Activated CD4-positive, alpha-beta T cell treated with anti-CD3 and anti-CD28 coated beads, Interleukin-2, amount 50 U/mL, for 16 hours (primary cell): Measurements from ENCODE around the gene PPP3CB.
A peak's percentile ranks its signal among the peaks of the same experiment; 100 is the strongest.
"Not testable (repeated sequence)": the region's sequence is repeated elsewhere in the genome, so short reads cannot be mapped to it uniquely, and the experiment has no call there.

ENCODE experiments used
- DNase-seq: peaks from one replicate; pipeline ENCODE4 v3.0.0-alpha.2; 2020

PPP3CB gene

DNA sequence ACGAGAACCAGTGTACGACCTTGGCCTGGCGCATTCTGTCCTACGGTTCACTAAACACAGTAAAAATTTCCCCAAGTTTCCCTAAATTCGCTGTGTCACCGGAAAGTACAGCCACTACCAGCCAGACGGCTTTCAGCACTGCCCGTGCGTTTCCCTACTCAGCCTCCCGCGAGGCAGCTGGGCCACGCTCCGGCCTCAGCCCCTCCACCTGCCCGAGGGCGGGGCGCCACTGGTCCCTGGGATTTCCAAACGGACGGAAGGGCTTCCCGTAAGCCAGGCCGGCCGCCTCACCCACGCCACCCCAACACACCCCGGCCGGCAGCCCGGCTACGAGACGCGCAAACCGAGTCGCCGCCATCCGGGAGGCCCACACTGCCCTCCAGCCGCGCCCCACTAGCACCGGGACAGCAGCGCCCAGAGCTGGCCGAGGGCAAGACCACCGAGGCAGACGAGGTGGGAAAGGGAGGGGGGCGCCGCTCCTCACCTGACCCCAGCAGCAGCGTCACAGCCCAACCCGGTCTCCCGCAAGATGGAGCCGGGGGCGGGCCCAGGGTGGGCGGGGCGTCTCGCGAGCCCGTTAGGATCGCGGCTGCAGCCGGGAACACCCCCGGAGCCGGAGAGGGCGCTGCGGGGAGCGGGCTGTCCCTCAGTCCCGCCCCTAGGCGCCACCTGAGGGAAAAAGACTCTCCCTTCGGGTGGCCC is 82.1 kb downstream of the PPP3CB start, which contains the start of gene ANXA7:
TSS of gene ANXA7 (minus strand) at position 531 of the 702 bp plus-strand sequence. CDS start 13,202 bp downstream, outside the sequence.
- peak; percentile 95 for DNase-seq

DNA sequence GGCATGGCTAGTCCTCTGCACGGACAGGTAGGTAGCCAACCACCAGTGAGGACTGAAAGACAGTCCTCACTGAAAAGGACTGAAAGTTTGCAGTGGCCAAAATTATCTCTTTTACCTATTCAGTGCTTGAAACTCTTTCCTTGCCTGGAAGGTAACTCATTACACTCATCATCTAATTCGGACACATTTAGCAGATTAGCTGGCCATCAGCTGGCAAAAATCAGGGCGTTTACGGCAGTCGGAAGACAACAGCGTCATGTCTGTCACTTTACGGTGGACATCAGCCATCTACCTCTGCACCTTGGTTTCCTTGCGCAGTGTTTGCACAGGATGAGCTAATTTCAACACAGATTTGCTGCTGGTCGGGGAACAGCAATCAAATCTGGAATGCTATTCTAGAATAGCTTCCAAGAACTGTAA is 82.7 kb downstream of the PPP3CB start:
- DNase-seq, result peak; percentile 60

DNA sequence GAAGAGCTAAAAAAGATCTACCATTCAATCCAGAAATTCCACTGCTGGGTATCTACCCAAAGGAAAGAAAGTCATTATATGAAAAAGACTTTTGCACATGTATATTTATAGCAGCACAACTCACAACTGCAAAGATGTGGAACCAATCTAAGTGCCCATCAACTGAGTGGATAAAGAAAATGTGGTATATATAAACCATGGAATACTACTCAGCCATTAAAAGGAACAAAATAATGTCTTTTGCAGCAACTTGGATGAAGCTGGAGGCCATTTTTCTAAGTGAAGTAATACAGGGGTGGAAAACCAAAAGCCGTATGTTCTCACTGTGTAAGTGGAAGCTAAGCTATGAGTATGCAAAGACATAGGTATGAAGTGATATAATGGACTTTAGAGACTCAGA is 84.9 kb downstream of the PPP3CB start:
- no peak for DNase-seq

DNA sequence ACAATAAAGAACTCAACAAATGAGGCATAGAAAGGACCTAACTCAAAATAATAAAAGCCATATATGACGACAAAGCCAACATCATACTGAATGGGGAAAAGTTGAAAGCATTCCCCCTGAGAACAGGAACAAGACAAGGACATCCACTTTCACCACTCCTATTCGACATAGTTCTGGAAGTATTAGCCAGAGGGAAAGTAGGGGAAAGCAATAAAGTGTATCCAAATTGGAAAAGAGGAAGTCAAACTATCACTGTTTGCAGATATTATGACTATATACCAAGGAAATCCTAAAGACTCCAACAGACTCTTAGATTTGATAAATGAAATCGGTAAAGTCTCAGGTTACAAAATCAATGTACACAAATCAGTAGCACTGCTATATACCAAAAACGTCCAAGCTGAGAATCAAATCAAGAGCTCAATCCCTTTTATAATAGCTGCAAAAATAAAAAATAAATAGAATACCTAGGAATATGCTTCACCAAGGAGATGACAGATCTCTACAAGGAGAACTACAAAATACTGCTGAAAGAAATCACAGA is 86.8 kb downstream of the PPP3CB start:
- no peak for DNase-seq

DNA sequence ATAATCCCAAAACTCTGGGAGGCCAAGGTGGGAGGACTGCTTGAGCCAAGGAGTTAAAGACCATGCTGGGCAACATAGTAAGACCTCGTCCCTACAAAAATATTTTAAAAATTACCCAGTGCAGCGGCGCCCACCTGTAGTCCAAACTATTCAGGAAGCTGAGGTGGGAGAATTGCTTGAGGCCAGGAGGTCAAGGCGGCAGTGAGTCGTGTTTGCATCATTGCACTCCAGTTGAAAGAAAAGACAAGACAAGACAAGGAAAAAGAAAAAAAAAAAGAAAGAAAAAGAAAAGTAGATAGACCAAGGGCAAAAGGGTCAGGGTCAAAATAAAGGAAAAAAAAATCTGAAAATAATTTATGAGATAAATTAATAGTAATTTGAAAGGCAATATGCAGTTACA is 87.8 kb downstream of the PPP3CB start:
- DNase-seq, result no peak

DNA sequence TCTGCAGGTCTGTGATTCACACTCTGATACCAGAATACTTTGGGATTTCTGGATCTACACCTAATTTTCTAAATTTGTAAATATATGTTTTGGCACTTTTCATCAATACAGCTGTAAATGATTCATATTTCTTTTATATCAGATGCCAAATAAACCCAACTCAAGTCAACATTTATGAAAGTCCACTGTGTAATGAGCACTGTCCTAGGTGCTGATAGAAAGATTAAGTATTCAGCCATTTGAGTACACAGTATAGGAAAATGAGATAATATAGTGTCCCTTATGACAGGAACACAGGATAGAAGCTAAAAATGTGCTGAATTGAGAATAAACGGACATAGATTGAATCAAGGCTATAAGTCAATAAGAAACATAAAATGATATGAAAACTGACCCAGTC is 88.3 kb downstream of the PPP3CB start:
- no peak for DNase-seq

DNA sequence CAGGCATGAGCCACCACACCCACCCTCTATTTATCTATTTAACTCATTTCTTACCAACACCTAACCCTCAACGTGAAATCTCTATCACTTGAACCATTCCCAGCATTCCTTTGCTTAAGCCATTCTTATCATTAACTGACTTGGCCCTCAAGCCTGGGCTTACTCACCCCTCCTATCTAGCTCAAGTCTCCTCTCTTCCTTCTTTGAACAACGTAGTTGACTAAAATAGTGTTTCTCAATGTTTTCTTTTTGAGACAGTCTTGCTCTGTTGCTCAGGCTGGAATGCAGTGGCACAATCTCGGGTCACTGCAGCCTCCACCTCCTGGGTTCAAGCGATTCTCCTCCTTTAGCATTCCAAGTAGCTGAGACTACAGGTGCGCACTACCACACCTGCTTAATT is 89.0 kb downstream of the PPP3CB start:
- no peak for DNase-seq

DNA sequence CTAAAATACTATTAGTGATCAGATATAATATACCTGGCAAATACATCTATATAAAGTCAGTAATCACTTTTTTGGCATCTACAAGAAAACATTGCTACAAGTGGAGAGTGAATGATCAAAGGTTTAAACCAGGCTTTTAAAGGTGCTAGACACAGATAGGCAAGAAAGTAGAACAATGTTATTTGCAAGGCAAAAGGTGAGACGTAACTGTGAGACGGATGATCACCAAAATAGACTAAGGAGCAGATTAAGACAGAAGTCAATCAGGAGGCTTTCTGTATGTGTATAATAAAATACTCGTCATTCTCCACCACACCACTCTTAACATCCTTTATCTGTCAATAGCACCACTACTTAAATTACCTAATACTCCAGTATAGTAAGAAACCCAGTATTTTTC is 90.3 kb downstream of the PPP3CB start:
- DNase-seq, result no peak

DNA sequence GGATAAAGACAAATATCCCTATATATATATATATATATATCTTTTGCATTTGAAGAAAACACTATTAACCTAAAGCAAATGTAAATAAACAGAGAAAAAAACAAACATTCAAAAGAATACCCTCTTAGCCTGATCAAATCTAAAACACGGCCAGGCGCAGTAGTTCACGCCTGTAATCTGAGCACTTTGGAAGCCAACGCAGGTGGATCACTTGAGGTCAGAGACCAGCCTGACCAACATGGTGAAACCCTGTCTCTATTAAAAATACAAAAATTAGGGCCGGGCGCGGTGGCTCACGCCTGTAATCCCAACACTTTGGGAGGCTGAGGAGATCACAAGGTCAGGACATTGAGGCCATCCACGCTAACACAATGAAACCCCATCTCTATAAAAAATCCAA is 91.1 kb downstream of the PPP3CB start:
- DNase-seq, result no peak

DNA sequence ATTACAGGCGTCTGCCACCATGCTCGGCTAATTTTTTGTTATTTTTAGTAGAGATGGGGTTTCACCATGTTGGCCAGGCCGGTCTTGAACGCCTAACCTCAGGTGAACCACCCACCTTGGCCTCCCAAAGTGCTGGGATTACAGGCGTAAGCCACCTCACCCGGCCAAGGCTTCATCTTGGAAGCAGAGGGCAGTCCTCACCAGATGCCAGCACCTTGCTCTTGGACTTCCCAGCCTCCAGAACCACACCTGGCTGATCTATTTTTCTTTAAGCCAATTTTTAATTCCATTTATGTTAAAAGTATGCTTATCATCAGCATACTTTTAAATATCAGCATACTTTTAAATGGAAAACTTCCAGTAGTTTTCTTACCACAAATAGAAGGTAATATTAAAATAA is 94.2 kb downstream of the PPP3CB start:
- DNase-seq, result no peak

DNA sequence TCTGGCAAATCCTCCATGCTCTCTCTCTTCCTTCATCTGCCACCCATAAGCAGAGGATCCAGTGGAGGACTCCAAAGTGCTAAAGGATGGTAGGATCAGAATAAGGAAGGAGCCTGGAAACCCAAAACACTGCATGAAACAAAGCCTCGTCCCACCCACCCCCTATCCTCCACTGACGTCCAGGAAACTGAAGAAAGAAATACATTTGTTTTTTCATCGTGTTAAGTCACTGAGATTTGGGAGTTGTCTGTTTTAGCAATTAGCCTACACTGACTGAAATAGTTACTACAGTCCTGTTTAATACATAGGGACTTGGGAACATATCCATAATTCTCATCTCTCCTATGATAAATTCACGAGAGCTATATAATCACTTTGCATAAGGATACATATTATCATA is 96.8 kb downstream of the PPP3CB start:
- DNase-seq, result no peak

DNA sequence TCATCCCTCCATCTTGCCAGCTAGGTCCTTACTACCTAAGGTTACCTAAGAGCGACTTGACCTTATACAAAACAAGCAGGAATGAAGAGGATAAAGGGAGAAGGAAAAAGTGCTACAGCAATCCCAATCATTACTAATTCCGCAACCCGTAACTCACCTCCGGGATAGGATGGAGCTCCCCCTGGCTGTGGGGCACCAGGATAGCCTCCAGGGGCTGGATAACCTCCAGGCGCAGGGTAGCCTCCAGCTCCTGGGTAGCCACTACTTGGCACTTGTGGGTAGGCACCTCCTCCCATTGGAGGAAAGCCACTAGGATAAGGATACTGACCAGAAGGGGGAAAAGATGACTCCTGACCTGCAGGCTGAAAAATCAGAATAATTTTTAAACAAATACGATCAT is 97.8 kb downstream of the PPP3CB start:
- DNase-seq, result no peak

DNA sequence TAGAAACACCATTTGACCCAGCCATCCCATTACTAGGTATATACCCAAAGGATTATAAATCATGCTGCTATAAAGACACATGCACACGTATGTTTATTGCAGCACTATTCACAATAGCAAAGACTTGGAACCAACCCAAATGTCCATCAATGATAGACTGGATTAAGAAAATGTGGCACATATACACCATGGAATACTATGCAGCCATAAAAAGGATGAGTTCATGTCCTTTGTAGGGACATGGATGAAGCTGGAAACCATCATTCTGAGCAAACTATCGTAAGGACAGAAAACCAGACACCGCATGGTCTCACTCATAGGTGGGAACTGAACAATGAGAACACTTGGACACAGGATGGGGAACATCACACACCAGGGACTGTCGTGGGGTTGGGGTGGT is 101.5 kb downstream of the PPP3CB start:
- DNase-seq, result not testable (repeated sequence)

DNA sequence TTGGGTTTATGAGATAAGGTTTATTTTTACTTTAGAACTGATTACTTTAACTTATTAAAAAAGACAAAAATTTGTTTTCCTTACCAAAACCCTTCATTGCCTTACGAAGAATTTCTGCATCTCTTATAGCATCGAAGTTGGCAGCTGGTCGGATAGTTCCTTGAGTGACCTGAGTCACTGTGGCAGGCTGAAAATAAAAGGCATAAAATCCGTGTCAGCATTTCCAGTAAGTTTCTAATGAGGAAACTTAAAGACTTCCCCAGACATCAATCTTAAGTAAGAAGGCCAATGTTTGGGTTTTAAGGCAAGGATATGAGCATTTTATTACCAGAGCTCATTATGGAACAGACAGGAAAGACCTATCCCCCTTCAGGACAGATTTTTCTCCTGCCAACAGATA is 107.6 kb downstream of the PPP3CB start:
- DNase-seq, result no peak

DNA sequence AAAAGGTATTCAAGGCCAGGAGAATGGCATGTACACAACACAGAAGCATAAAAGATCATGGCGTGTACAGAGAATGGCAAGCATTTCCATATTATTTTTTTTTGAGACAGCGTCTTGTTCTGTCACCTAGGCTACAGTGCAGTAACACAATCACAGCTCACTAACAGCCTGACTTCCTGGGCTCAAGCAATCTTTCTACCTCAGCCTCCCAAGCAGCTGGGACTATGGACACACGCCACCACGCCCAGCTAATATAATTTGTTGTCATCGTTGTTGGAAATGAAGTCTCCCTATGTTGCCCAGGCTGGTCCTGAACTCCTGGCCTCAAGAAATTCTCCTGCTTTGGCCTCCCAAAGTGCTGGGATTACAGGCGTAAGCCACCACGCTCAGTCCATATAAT is 109.2 kb downstream of the PPP3CB start:
- no peak for DNase-seq
